CD14-positive monocyte (primary cell): ENCODE measurements around the gene SCP2. TPM values are rescaled to one million over a fixed set of nuclear protein-coding genes. Genes with fewer than 3 reads are reported as not detected.

Experiments used
- DNase-seq, 3 donors: peaks; one replicate each; pipeline ENCODE4 v3.0.0-alpha.2; 2011 to 2022
- H2AFZ ChIP-seq: 2 replicates; pipeline ENCODE4 v1.6.0; 2012; ENCODE audit warnings: mild to moderate bottlenecking, low read depth, low read length, inconsistent platforms; ENCODE audit not compliant: insufficient read depth, poor library complexity, severe bottlenecking
- H3K27ac ChIP-seq, 2 donors: 1 replicate in 1 of 2; 2 replicates in 1 of 2; pipeline ENCODE4 v1.5.1; 2012 to 2013; ENCODE audit warnings: low read length in 2 of 2, control low read depth in 1 of 2, inconsistent platforms in 1 of 2, low read depth in 1 of 2, mild to moderate bottlenecking in 1 of 2
- H3K27me3 ChIP-seq, 2 donors: one replicate each; pipeline versions ENCODE4 v1.6.0 to v1.6.1; 2011 to 2013; ENCODE audit warnings: low read length in 2 of 2; ENCODE audit not compliant: control insufficient read depth in 2 of 2, insufficient read depth in 2 of 2
- H3K36me3 ChIP-seq, 2 donors: replicated peaks in 1 of 2; 1 replicate in 1 of 2; 2 replicates in 1 of 2; pipeline versions ENCODE4 v1.5.1 to v1.6.1; 2012 to 2013; ENCODE audit warnings: low read length in 2 of 2, control low read depth in 1 of 2, inconsistent platforms in 1 of 2, mild to moderate bottlenecking in 1 of 2; ENCODE audit not compliant: insufficient read depth in 2 of 2, control insufficient read depth in 1 of 2
- H3K4me1 ChIP-seq, 2 donors: 1 replicate in 1 of 2; 2 replicates in 1 of 2; pipeline versions ENCODE4 v1.5.1 to v1.6.1; 2012 to 2013; ENCODE audit warnings: low read length in 2 of 2, control low read depth in 1 of 2, inconsistent platforms in 1 of 2, mild to moderate bottlenecking in 1 of 2, moderate library complexity in 1 of 2; ENCODE audit not compliant: insufficient read depth in 2 of 2, control insufficient read depth in 1 of 2
- H3K4me2 ChIP-seq: replicated peaks from 2 replicates; pipeline ENCODE3; 2012; ENCODE audit warnings: low read length, moderate library complexity, mild to moderate bottlenecking; ENCODE audit not compliant: poor library complexity, severe bottlenecking; ENCODE audit errors: extremely low read depth
- H3K4me3 ChIP-seq, 3 experiments: fragments of 200-600 bp in 1 of 3; sonication (generic) in 1 of 3; replicated peaks in 1 of 3; 1 replicate in 2 of 3; 2 replicates in 1 of 3; pipeline ENCODE4 v1.5.1; 2011 to 2013; ENCODE audit warnings: low read length in 3 of 3, mild to moderate bottlenecking in 3 of 3, control low read depth in 2 of 3, low read depth in 2 of 3, inconsistent platforms in 1 of 3, moderate library complexity in 1 of 3
- H3K79me2 ChIP-seq: 2 replicates; pipeline ENCODE4 v1.6.0; 2012; ENCODE audit warnings: mild to moderate bottlenecking, control low read depth, inconsistent platforms, low read length, moderate library complexity; ENCODE audit not compliant: insufficient read depth
- H3K9ac ChIP-seq: 2 replicates; pipeline ENCODE4 v1.6.0; 2017; ENCODE audit warnings: low read length, mild to moderate bottlenecking; ENCODE audit not compliant: insufficient read depth, poor library complexity, severe bottlenecking
- H3K9me3 ChIP-seq, 2 donors: replicated peaks in 1 of 2; 1 replicate in 1 of 2; 2 replicates in 1 of 2; pipeline versions ENCODE4 v1.5.1 to v1.6.1; 2012 to 2013; ENCODE audit warnings: low read length in 2 of 2, control low read depth in 1 of 2; ENCODE audit not compliant: control insufficient read depth in 1 of 2, insufficient read depth in 1 of 2
- H4K20me1 ChIP-seq: 2 replicates; pipeline ENCODE4 v1.6.0; 2012; ENCODE audit warnings: mild to moderate bottlenecking, low read length, control low read depth, moderate library complexity; ENCODE audit not compliant: insufficient read depth
- H3K27ac Mint-ChIP-seq, 7 donors: one replicate each; pipeline ENCODE4 v1.8.0; 2020; ENCODE audit warnings: mild to moderate bottlenecking in 7 of 7, mixed read lengths in 7 of 7, moderate library complexity in 6 of 7, inconsistent platforms in 2 of 7
- H3K27me3 Mint-ChIP-seq, 3 donors: one replicate each; pipeline ENCODE4 v1.8.0; 2021 to 2022; ENCODE audit warnings: low read depth in 3 of 3, mild to moderate bottlenecking in 3 of 3, mixed read lengths in 3 of 3, moderate library complexity in 3 of 3, inconsistent platforms in 1 of 3
- H3K36me3 Mint-ChIP-seq, 2 donors: one replicate each; pipeline ENCODE4 v1.8.0; 2020; ENCODE audit warnings: mixed read lengths in 2 of 2, inconsistent platforms in 1 of 2, mild to moderate bottlenecking in 1 of 2
- H3K4me1 Mint-ChIP-seq: one replicate; pipeline ENCODE4 v1.8.0; 2020; ENCODE audit warnings: mild to moderate bottlenecking, mixed read lengths
- H3K4me3 Mint-ChIP-seq, 2 donors: one replicate each; pipeline ENCODE4 v1.8.0; 2020; ENCODE audit warnings: mild to moderate bottlenecking in 2 of 2, mixed read lengths in 2 of 2, moderate library complexity in 1 of 2
- H3K9me3 Mint-ChIP-seq, 7 donors: one replicate each; pipeline ENCODE4 v1.8.0; 2020 to 2022; ENCODE audit warnings: mixed read lengths in 7 of 7, mild to moderate bottlenecking in 6 of 7, moderate library complexity in 6 of 7, inconsistent platforms in 2 of 7
- CTCF ChIP-seq: fragments of 200-600 bp; IDR thresholded peaks from one replicate; pipeline ENCODE4 v1.8.0; 2022; ENCODE audit warnings: antibody characterized with exemption, mild to moderate bottlenecking
- WGBS: methylation state at CpG from one replicate; pipeline ENCODE4 v1.1.5; 2013; ENCODE audit warnings: missing lambda C conversion rate; ENCODE audit not compliant: insufficient coverage; 5-methylcytosine and 5-hydroxymethylcytosine counted together
- intact Hi-C, 2 donors: fragments of 100-400 bp; cut with micrococcal nuclease; formaldehyde crosslinking; loops; one replicate each; pipeline versions ENCODE4 v1.15.0 to v1.15.1; 2023
- polyA plus RNA-seq, 3 donors: library from polyadenylated mRNA; depleted of rRNA in 1 of 3; unstranded in 2 of 3; stranded (reverse) in 1 of 3; fragments of 300-500 nt in 2 of 3; fragments of >200 nt in 1 of 3; fragmentation: Illumina TruSeq in 2 of 3; gene quantifications; 1 replicate in 2 of 3; 2 replicates in 1 of 3; pipeline ENCODE4 v1.2.3, GENCODE V29; 2012 to 2021
- small RNA-seq: library from RNA; depleted of rRNA; stranded (forward); fragments of <200 nt; gene quantifications from one replicate; pipeline ENCODE3, GENCODE V24; 2012; ENCODE audit warnings: low read depth; ENCODE audit not compliant: insufficient read length

Gene SCP2
- polyA plus RNA-seq, 3 donors, result 56.3 to 197 (median 156) TPM

- Mint-ChIP-seq H3K9me3 (peaks cover 0 to 3% (median 0%) of the 10 kb centered on the region in 7 donors), H3K4me3 (no peak overlapping the region), H3K27me3 (peaks cover 0 to 4% (median 0%) of the 10 kb centered on the region in 3 donors), H3K27ac (no peak overlapping the region), H3K4me1 (peaks cover 7% of the 10 kb centered on the region), H3K36me3 (no peaks in the 10 kb centered on the region)
- Histone ChIP-seq H3K9ac (no peak overlapping the region), H3K4me1 (no peaks in the 10 kb centered on the region), H3K27me3 (no peaks in the 10 kb centered on the region), H4K20me1 (no peaks in the 10 kb centered on the region), H3K79me2 (no peaks in the 10 kb centered on the region), H3K36me3 (no peaks in the 10 kb centered on the region), H3K4me2 (no peak overlapping the region), H3K27ac (no peak overlapping the region), H3K4me3 (no peak overlapping the region), H2AFZ (no peak overlapping the region), H3K9me3 (peaks cover 41 to 42% of the 10 kb centered on the region in 2 donors)
- WGBS, result 91% methylated on average over 13 of the region's 20 CpGs
- no peak for DNase-seq
- TF ChIP-seq CTCF, result no peak
- intact Hi-C loops, result no loop called here
Measured at GRCh38 chr1:53093778-53094532, 166.9 kb downstream of the SCP2 start.

- no peaks in the 10 kb centered on the region for H3K36me3 Mint-ChIP-seq
Measured at GRCh38 chr1:53094533-53094919, 167.4 kb downstream of the SCP2 start.

More at GRCh38 chr1:53094533-53094919, 167.4 kb downstream of the SCP2 start:
- Histone ChIP-seq H3K36me3 (no peaks in the 10 kb centered on the region), H2AFZ (no peak overlapping the region), H3K79me2 (no peaks in the 10 kb centered on the region), H3K4me3 (no peak overlapping the region), H4K20me1 (no peaks in the 10 kb centered on the region), H3K9ac (no peak overlapping the region), H3K9me3 (peaks cover 47 to 48% of the 10 kb centered on the region in 2 donors), H3K4me1 (no peaks in the 10 kb centered on the region), H3K4me2 (no peak overlapping the region), H3K27ac (no peak overlapping the region), H3K27me3 (no peaks in the 10 kb centered on the region)
- no peak for DNase-seq
- peaks cover 7% of the 10 kb centered on the region for H3K4me1 Mint-ChIP-seq
- intact Hi-C loops, result no loop called here
- H3K9me3 Mint-ChIP-seq, result peaks cover 0 to 3% (median 0%) of the 10 kb centered on the region in 7 donors
- no peak overlapping the region for H3K4me3 Mint-ChIP-seq
- peaks cover 0 to 2% (median 0%) of the 10 kb centered on the region in 3 donors for H3K27me3 Mint-ChIP-seq
- 87% methylated on average over 13 of the region's 13 CpGs for WGBS
- TF ChIP-seq CTCF, result no peak
- no peak overlapping the region for H3K27ac Mint-ChIP-seq

Small RNAs within 50 kb of the gene (small RNA-seq; reads per million reads assigned to genes)
- gene AC099677.1 (not detected), gene AC099677.2 (not detected), gene HIGD1AP11 (not detected), gene MIR1273F (not detected), gene MIR1273G (not detected), gene MIR5095 (not detected)

Other genes with a start within 250 kb of the SCP2 start
- 1 to 10 TPM; 4.8 to 8.5 (median 6.2) TPM for gene COA7, start 228.9 kb upstream of the SCP2 start, polyA plus RNA-seq
- gene ZYG11B, start 200.8 kb upstream of the SCP2 start, polyA plus RNA-seq, result 10 to 100 TPM in 2 of 3 donors, 1 to 10 TPM in 1; 7.3 to 17.5 (median 15.8) TPM
- gene ZYG11A, start 84.5 kb upstream of the SCP2 start, polyA plus RNA-seq, result not detected
- 10 to 100 TPM in 1 of 3 donors, 1 to 10 TPM in 2; 3.1 to 14.2 (median 4.1) TPM for gene ECHDC2, start 5.5 kb upstream of the SCP2 start, polyA plus RNA-seq
- gene PODN, start 134.9 kb downstream of the SCP2 start, polyA plus RNA-seq, result not detected
- gene SLC1A7, start 215.4 kb downstream of the SCP2 start, polyA plus RNA-seq, result not detected